Prostate gland (tissue), 2 donors: ENCODE results near the gene SLC25A42. TPM values are rescaled to one million over a fixed set of nuclear protein-coding genes. Genes with fewer than 3 reads are reported as not detected.

Source experiments
- DNase-seq: peaks from one replicate; pipeline ENCODE4 v3.0.0-alpha.2; 2019; ENCODE audit warnings: low spot score
- H3K27ac ChIP-seq, 2 donors: fragments of 200-600 bp; sonication (generic); 2 replicates each; pipeline ENCODE4 v1.5.1; 2017 to 2019
- H3K27me3 ChIP-seq: fragments of 200-600 bp; sonication (generic); replicated peaks from 2 replicates; pipeline ENCODE4 v1.5.1; 2019; ENCODE audit not compliant: insufficient read depth
- H3K36me3 ChIP-seq, 2 donors: fragments of 200-600 bp; sonication (generic); 1 replicate in 1 of 2; 2 replicates in 1 of 2; pipeline versions ENCODE4 v1.5.1 to v1.8.1; 2017 to 2019
- H3K4me1 ChIP-seq: fragments of 200-600 bp; sonication (generic); replicated peaks from 2 replicates; pipeline ENCODE4 v1.5.1; 2019
- H3K4me3 ChIP-seq, 2 donors: fragments of 200-600 bp; sonication (generic); 2 replicates each; pipeline ENCODE4 v1.5.1; 2017 to 2019
- H3K9me3 ChIP-seq: fragments of 200-600 bp; sonication (generic); 2 replicates; pipeline ENCODE4 v1.5.1; 2017
- POLR2A ChIP-seq: fragments of 450-650 bp; IDR thresholded peaks from one replicate; pipeline ENCODE4 v1.6.1; 2016; ENCODE audit warnings: antibody characterized with exemption, mild to moderate bottlenecking
- POLR2AphosphoS5 ChIP-seq: sonication (generic); formaldehyde crosslinking; IDR thresholded peaks from one replicate; pipeline ENCODE4 v1.6.1; 2017; ENCODE audit warnings: antibody characterized with exemption
- WGBS: methylation state at CpG from one replicate; pipeline ENCODE4 v1.1.5; 2018; 5-methylcytosine and 5-hydroxymethylcytosine counted together
- intact Hi-C: fragments of 100-400 bp; cut with DNase I; formaldehyde crosslinking; loops from one replicate; pipeline ENCODE4 v1.14.2; 2022
- total RNA-seq, 2 donors: library from RNA; depleted of rRNA; stranded (reverse); fragments of >200 nt; gene quantifications; one replicate each; pipeline ENCODE4 v1.1.0, GENCODE V29; 2016
- TF ChIP-seq, protein P1 (sequence below), 4 experiments: fragments of 200-600 bp in 2 of 4; fragments of 450-650 bp in 2 of 4; sonication (generic) in 2 of 4; IDR thresholded peaks; 1 replicate in 3 of 4; 2 replicates in 1 of 4; pipeline ENCODE4 v1.5.1; 2016 to 2019; ENCODE audit warnings: antibody characterized with exemption in 4 of 4, mild to moderate bottlenecking in 2 of 4, moderate library complexity in 2 of 4

Gene SLC25A42
- total RNA-seq, 2 donors from 2014 or later = 11.5 to 18.6 TPM

DNA sequence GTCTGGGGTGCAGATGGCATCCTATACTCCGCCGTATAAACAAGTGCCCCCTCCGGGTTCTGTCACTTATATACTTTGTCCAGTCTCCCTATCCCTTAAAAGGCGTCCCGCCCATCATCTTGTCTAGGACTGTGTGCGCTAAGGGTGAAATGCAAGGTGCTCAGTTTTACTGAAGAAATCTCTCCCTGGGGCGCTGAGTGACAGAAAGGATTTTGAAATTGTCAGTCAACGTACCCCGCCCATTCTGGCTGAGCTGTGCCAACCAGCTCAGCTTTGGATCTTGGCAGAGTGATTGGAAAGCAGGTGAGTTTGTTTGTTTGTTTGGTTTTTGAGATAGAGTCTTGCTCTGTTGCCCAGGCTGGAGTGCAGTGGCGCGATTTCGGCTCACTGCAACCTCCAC lies 78.6 kb downstream of the SLC25A42 start:
- Histone ChIP-seq H3K4me1 (peaks cover 5% of the 10 kb centered on the region), H3K27me3 (no peaks in the 10 kb centered on the region), H3K36me3 (no peaks in the 10 kb centered on the region), H3K4me3 (no peak overlapping the region), H3K9me3 (no peaks in the 10 kb centered on the region), H3K27ac (no peak overlapping the region)
- TF ChIP-seq, protein P1, sequence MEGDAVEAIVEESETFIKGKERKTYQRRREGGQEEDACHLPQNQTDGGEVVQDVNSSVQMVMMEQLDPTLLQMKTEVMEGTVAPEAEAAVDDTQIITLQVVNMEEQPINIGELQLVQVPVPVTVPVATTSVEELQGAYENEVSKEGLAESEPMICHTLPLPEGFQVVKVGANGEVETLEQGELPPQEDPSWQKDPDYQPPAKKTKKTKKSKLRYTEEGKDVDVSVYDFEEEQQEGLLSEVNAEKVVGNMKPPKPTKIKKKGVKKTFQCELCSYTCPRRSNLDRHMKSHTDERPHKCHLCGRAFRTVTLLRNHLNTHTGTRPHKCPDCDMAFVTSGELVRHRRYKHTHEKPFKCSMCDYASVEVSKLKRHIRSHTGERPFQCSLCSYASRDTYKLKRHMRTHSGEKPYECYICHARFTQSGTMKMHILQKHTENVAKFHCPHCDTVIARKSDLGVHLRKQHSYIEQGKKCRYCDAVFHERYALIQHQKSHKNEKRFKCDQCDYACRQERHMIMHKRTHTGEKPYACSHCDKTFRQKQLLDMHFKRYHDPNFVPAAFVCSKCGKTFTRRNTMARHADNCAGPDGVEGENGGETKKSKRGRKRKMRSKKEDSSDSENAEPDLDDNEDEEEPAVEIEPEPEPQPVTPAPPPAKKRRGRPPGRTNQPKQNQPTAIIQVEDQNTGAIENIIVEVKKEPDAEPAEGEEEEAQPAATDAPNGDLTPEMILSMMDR (IDR thresholded peaks at IDR 0.05) = no peak
- TF ChIP-seq POLR2AphosphoS5 (no peak), POLR2A (no peak)
- DNase-seq = no peak
- 92% methylated on average over 12 of the region's 12 CpGs for WGBS
- intact Hi-C loops = loop anchor here (10.0 kb wide), 1 partner anchor 82 kb away; no protein-coding TSS in a partner anchor

DNA sequence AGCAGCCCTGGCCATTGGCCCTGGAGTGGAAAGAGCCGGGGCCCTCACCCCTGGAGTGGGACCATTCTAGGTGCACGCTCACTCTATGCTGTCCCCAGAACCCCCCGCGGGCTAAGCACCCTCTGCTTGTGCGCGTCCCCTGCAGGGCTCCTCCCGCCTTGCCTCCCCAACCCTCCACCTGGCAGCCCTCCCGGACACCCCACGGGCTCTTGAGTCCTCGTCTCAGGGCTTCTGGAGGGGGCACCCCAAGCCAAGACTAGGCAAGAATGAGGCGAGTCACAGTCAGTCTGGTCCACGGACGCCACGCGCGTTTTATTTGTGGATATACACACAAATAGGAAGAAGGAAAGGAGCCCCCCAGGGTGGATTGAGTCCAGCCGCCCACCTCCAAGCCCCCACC lies 81.5 kb downstream of the SLC25A42 start:
- H3K4me3 ChIP-seq = no peak overlapping the region
- TF ChIP-seq POLR2A (no peak), POLR2AphosphoS5 (no peak)
- TF ChIP-seq, protein P1 (IDR thresholded peaks at IDR 0.05) = no peak
- DNase-seq = no peak
- H3K9me3 ChIP-seq = no peaks in the 10 kb centered on the region
- H3K36me3 ChIP-seq = no peaks in the 10 kb centered on the region
- no peaks in the 10 kb centered on the region for H3K4me1 ChIP-seq
- 81% methylated on average over 14 of the region's 17 CpGs for WGBS
- no peak overlapping the region for H3K27ac ChIP-seq
- intact Hi-C loops = loop anchor here (5.0 to 10.0 kb wide), 2 partner anchors 80 to 347 kb away; no protein-coding TSS in a partner anchor
- H3K27me3 ChIP-seq = no peaks in the 10 kb centered on the region

DNA sequence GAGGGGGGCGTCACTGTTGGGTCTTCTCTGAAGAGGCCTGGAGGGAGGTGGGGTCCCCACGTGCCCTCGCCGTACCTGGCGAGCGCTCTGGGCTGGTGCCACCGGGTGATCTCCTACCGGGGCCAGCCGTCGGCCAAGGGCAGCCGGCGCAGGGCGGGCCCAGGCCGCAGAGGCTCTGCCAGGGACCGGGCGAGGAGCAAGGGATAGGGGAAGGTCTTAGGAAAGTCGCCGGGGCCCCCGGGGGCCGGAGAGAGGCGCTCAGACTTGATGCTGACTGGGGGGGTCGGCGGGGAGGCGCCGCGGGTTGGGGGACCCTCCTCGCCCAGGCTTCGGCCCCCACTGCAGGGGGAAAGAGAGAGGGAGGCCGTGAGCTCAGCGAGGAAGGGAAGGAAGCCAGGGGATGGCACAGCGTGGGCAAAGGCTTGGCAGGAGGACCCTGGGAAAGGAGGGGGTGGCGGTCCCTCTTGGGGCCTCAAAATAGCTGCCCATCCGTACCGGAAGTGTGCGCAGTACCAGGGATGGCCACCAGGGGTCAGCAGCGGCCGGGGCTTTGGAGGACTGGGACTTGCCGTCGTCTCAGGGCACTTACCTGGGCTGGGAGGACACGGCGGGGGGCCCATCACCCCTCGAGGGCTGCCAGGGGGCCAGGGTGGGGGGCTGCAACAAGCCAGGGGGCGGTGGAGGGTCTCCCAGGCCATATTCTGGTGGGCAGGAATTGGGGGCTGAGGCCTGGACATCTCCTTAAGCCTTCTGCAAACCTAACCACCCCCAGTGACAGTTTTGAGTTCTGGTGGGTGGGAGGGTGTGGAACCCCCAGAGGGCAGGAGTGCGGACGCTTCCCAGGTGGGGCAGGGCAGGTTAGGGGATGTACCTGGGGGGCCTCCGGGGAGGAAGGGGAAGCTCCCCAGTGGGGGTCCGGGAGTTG lies 82.2 kb downstream of the SLC25A42 start:
- Histone ChIP-seq H3K9me3 (no peaks in the 10 kb centered on the region), H3K4me1 (no peaks in the 10 kb centered on the region), H3K36me3 (no peaks in the 10 kb centered on the region), H3K4me3 (no peak overlapping the region), H3K27me3 (no peaks in the 10 kb centered on the region), H3K27ac (no peak overlapping the region)
- intact Hi-C loops = loop anchor here (5.0 to 10.0 kb wide), 2 partner anchors 79 to 346 kb away; no protein-coding TSS in a partner anchor
- DNase-seq = peak; percentile 53
- TF ChIP-seq, protein P1 (IDR thresholded peaks at IDR 0.05) = peak; percentile 85 to 99 (median 94)
- no peak for TF ChIP-seq POLR2AphosphoS5
- TF ChIP-seq POLR2A = no peak
- WGBS = 34% methylated on average over 40 of the region's 47 CpGs

DNA sequence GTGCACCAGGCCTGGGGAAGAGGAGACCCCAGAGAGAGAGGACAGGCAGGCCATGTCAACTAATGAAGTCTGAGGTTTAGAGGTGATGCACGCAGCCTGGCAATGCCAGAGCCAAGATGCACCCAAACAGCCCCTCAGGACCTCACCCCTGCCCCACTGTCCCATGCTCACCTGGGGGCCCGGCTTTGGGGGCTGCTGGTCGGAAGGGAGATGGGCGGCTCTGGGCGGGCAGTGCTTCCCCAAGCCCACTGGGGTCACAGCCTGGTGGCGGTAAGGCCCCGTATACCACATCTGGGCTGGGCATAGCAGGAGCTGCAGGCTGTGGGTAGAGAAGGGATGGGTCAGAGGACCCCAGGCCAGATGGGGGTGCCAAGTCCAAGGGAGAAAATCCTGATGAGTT lies 83.1 kb downstream of the SLC25A42 start:
- intact Hi-C loops = loop anchor here (5.0 to 10.0 kb wide), 2 partner anchors 78 to 345 kb away; no protein-coding TSS in a partner anchor
- 97% methylated on average over 7 of the region's 7 CpGs for WGBS
- no peak overlapping the region for H3K4me3 ChIP-seq

More for the DNA sequence above, 83.1 kb downstream of the SLC25A42 start:
- TF ChIP-seq POLR2A (no peak), POLR2AphosphoS5 (no peak)
- TF ChIP-seq, protein P1 (IDR thresholded peaks at IDR 0.05) = no peak
- DNase-seq = no peak
- H3K27ac ChIP-seq = no peak overlapping the region
- H3K4me1 ChIP-seq = no peaks in the 10 kb centered on the region
- no peaks in the 10 kb centered on the region for H3K36me3 ChIP-seq
- no peaks in the 10 kb centered on the region for H3K27me3 ChIP-seq
- no peaks in the 10 kb centered on the region for H3K9me3 ChIP-seq
